ENCODE data around the gene NUP214.

NUP214 gene

GRCh38 chr9:131142160-131142559, 16.8 kb downstream of the NUP214 start:
- H3K27ac ChIP-seq, result no peak overlapping the region
- H3K9ac ChIP-seq, result no peak overlapping the region
- TF ChIP-seq, protein P1, sequence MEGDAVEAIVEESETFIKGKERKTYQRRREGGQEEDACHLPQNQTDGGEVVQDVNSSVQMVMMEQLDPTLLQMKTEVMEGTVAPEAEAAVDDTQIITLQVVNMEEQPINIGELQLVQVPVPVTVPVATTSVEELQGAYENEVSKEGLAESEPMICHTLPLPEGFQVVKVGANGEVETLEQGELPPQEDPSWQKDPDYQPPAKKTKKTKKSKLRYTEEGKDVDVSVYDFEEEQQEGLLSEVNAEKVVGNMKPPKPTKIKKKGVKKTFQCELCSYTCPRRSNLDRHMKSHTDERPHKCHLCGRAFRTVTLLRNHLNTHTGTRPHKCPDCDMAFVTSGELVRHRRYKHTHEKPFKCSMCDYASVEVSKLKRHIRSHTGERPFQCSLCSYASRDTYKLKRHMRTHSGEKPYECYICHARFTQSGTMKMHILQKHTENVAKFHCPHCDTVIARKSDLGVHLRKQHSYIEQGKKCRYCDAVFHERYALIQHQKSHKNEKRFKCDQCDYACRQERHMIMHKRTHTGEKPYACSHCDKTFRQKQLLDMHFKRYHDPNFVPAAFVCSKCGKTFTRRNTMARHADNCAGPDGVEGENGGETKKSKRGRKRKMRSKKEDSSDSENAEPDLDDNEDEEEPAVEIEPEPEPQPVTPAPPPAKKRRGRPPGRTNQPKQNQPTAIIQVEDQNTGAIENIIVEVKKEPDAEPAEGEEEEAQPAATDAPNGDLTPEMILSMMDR (IDR thresholded peaks at IDR 0.05), result no peak
- H3K27me3 ChIP-seq (ENCODE audit: control insufficient read depth, insufficient read depth, low read length), result no peaks in the 10 kb centered on the region
- no peak overlapping the region for H3K4me2 ChIP-seq (ENCODE audit: low read length)
- H3K4me3 ChIP-seq (ENCODE audit: low read depth, low read length), result no peak overlapping the region
- H3K79me2 ChIP-seq, result no peaks in the 10 kb centered on the region
- no peak overlapping the region for H2AFZ ChIP-seq
- no peaks in the 10 kb centered on the region for H3K4me1 ChIP-seq
- no peaks in the 10 kb centered on the region for H3K36me3 ChIP-seq (ENCODE audit: control insufficient read depth, insufficient read depth, low read length)
- H3K9me3 ChIP-seq (ENCODE audit: control insufficient read depth, low read length), result no peaks in the 10 kb centered on the region

DNA sequence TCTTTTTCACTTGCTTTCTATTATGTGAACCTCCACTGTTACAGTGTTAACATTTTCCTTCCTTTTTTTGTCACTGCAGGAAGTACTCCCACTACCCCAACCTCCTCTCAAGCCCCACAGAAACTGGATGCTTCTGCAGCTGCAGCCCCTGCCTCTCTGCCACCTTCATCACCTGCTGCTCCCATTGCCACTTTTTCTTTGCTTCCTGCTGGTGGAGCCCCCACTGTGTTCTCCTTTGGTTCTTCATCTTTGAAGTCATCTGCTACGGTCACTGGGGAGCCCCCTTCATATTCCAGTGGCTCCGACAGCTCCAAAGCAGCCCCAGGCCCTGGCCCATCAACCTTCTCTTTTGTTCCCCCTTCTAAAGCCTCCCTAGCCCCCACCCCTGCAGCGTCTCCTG, 18.8 kb downstream of the NUP214 start:
- no peak overlapping the region for H3K27ac ChIP-seq
- no peaks in the 10 kb centered on the region for H3K9me3 ChIP-seq (ENCODE audit: control insufficient read depth, low read length)
- TF ChIP-seq, protein P1 (IDR thresholded peaks at IDR 0.05), result no peak
- H3K4me1 ChIP-seq, result no peaks in the 10 kb centered on the region
- H3K4me3 ChIP-seq (ENCODE audit: low read depth, low read length), result no peak overlapping the region
- no peaks in the 10 kb centered on the region for H3K79me2 ChIP-seq
- no peaks in the 10 kb centered on the region for H3K27me3 ChIP-seq (ENCODE audit: control insufficient read depth, insufficient read depth, low read length)
- no peaks in the 10 kb centered on the region for H3K36me3 ChIP-seq (ENCODE audit: control insufficient read depth, insufficient read depth, low read length)
- H2AFZ ChIP-seq, result no peak overlapping the region
- no peak overlapping the region for H3K4me2 ChIP-seq (ENCODE audit: low read length)
- no peak overlapping the region for H3K9ac ChIP-seq

DNA sequence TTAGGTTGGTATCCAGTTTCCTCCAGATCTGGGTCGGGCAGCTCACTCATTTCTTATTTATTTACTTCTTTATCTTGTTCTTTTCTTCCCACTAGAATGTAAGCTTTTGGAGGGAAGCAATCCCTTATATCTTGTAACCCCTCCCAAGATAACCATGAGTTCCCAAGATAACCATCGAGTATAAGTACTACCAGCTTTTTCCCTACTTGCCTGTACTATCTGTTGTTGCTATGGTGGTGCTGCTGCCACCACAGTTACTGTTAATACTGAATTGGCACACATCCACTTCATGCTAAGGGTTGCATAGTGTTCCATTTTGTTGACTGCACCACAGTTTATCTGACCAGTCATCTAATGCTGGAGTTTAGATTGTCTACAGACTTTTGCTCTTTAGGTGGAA, 19.9 kb downstream of the NUP214 start:
- Histone ChIP-seq H3K4me3 (ENCODE audit: low read depth, low read length) (no peak overlapping the region), H3K27ac (no peak overlapping the region), H3K9me3 (ENCODE audit: control insufficient read depth, low read length) (no peaks in the 10 kb centered on the region), H3K36me3 (ENCODE audit: control insufficient read depth, insufficient read depth, low read length) (no peaks in the 10 kb centered on the region), H3K27me3 (ENCODE audit: control insufficient read depth, insufficient read depth, low read length) (no peaks in the 10 kb centered on the region), H2AFZ (no peak overlapping the region), H3K79me2 (no peaks in the 10 kb centered on the region), H3K4me2 (ENCODE audit: low read length) (no peak overlapping the region), H3K4me1 (no peaks in the 10 kb centered on the region), H3K9ac (no peak overlapping the region)
- TF ChIP-seq, protein P1 (IDR thresholded peaks at IDR 0.05), result no peak

DNA sequence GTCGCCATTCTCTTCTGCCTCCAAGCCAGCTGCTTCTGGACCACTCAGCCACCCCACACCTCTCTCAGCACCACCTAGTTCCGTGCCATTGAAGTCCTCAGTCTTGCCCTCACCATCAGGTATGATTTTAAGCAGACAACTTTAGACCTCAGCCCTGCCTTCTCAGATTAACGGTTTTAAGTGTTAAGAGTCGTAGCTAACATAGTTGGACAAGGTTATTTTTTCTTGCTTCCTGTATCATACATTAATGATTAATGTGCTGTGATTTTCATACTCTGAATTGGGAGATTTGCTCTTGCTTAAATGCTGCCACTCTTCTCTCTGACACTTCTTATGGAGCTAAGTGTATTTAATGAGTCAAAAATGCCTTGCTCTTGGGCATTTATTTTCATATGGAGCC, 20.8 kb downstream of the NUP214 start:
- H3K36me3 ChIP-seq (ENCODE audit: control insufficient read depth, insufficient read depth, low read length), result no peaks in the 10 kb centered on the region
- TF ChIP-seq, protein P1 (IDR thresholded peaks at IDR 0.05), result no peak
- H3K27ac ChIP-seq, result no peak overlapping the region
- no peak overlapping the region for H3K4me3 ChIP-seq (ENCODE audit: low read depth, low read length)
- no peak overlapping the region for H3K9ac ChIP-seq
- no peaks in the 10 kb centered on the region for H3K79me2 ChIP-seq
- no peaks in the 10 kb centered on the region for H3K27me3 ChIP-seq (ENCODE audit: control insufficient read depth, insufficient read depth, low read length)
- H3K4me1 ChIP-seq, result no peaks in the 10 kb centered on the region
- H3K9me3 ChIP-seq (ENCODE audit: control insufficient read depth, low read length), result no peaks in the 10 kb centered on the region
- no peak overlapping the region for H3K4me2 ChIP-seq (ENCODE audit: low read length)
- H2AFZ ChIP-seq, result no peak overlapping the region

- TF ChIP-seq, protein P1 (IDR thresholded peaks at IDR 0.05), result no peak
- Histone ChIP-seq H3K4me2 (ENCODE audit: low read length) (no peak overlapping the region), H3K4me1 (no peaks in the 10 kb centered on the region), H3K27ac (no peak overlapping the region), H3K79me2 (no peaks in the 10 kb centered on the region), H3K36me3 (ENCODE audit: control insufficient read depth, insufficient read depth, low read length) (no peaks in the 10 kb centered on the region), H3K27me3 (ENCODE audit: control insufficient read depth, insufficient read depth, low read length) (no peaks in the 10 kb centered on the region), H3K4me3 (ENCODE audit: low read depth, low read length) (no peak overlapping the region), H3K9ac (no peak overlapping the region), H2AFZ (no peak overlapping the region), H3K9me3 (ENCODE audit: control insufficient read depth, low read length) (no peaks in the 10 kb centered on the region)
Measured at GRCh38 chr9:131148276-131148675, 22.9 kb downstream of the NUP214 start.

Measured in parathyroid adenoma (tissue), 2 donors.